Stimulated activated CD4-positive, alpha-beta T cell treated with anti-CD3 and anti-CD28 coated beads, Interleukin-2, amount 100 ng/mL, for 48 hours (primary cell): Measurements from ENCODE around the gene KYAT1.
"Not testable (repeated sequence)": the region's sequence is repeated elsewhere in the genome, so short reads cannot be mapped to it uniquely, and the experiment has no call there.

Experiments used
- DNase-seq, 2 donors: peaks; one replicate each; pipeline ENCODE4 v3.0.0-alpha.2; 2020

KYAT1 gene

DNA sequence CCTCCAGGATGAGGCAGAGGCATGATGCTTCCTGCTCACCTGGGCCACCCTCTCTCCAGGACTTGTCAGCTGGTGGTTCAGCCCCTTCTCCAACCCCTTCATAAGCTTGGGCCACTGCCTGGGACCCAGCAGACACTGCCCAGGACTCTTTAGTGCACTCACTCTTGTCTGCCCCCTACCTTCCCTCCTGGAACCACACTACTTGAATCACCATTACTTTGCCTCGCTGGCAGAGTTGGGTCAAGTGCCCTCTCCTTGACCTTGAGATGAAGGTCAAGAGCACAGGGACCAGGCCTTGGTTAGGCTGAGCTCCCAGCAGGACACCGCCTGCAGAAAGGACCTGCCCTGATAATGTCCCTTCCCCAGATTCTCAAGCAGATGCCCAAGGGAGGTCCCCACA, 71.9 kb downstream of the KYAT1 start:
- no peak for DNase-seq

DNA sequence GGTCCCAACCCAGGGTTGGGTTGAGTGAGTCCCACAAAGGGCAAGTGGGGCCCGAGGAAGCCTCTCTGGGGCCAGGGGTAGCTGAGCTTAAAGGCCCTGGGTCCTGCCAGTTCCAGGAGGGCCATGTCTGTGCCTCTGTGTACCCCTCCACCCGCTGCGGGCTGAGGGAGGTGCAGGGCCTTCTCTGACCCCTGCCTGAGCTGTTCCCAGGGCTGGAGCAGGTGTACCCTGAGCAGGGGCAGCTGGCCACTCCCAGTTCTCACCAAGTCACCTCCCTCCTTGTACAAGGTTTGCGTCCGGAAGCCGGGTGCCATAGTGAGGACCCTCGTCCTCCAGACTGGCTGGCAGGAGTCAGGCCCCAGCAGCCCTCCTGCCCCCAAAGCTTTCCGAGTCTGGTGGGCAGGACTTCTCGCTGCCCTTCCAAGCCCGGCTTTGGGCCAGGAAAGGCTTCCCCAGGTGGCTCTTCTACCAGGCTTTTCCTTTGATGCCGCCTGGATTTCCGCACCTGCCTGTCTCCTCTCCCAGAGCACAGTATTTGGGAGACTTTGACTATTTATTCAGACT, 72.6 kb downstream of the KYAT1 start:
- no peak for DNase-seq

DNA sequence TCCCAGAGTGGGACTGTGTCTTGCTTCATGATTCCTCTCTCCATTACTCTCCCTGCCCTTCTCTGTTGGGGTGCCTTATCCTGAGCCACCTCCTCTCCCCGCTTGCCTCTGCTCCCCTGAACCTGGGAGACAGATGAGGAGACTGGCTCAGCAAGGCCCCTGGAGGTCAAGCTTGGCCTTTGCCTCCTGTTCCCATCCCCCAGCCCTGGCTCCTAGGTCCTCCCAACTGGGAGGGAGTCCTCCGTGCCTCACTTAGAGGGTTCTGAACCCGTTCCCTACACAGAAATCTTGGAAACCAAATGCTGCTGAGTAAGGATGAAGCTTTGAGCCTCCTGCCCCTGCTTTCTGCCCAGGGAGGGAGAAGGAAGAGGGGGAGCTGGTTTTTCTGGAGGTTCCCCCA, 73.2 kb downstream of the KYAT1 start:
- DNase-seq: no peak

DNA sequence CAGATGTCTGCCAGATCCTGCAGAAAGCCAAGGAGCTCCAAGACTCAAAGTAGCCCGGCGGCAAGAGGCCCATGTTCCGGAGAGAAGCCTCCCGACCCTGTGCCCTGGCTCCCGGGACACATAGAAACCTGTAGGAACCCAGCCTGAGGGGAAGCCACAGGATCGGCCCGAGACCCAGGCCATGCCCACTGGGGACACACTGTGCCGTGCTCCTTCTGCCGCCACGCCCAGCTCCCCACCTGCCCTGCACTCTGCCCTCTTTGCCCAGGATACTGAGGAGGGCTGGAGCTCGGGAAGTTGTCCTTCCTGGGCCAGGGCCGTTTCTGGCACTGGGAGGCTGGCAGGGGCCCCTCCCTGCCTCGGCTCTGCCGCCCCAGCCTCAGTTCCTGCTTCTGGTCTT, 73.9 kb downstream of the KYAT1 start:
- no peak for DNase-seq

DNA sequence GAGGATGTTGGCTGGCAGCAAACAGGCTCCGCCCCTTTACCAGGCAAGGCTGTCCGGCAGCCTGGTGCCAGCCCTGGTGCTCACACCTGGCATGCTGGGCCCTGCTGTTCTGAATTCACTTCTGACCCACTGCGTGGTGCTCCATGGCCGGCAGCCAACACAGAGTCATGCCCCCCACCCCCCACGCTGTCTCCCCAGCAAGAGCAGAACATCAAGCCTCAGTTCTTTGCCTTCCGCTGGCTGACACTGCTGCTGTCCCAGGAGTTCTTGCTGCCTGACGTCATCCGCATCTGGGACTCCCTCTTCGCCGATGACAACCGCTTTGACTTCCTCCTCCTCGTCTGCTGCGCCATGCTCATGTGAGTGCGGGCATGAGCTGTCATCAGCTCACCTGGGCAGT, 76.1 kb downstream of the KYAT1 start:
- no peak for DNase-seq

DNA sequence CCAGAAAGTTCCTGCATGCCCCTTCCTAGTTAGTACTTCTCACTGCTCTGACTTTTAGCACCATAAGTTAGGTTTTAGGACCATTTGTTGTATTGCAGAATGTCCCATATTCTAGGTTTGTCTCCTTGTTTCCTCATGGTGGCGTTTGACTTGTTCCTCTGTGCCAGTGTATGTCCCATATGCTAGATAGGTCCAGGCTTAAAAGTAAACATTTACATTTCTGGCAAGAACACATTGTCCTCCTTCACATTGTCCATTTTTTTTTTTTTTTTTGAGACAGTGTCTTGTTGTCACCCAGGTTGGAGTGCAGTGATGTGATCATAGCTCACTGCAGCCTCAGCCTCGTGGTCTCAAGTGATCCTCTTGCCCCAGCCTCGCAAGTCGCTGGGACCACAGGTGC, 79.3 kb downstream of the KYAT1 start:
- no peak for DNase-seq

DNA sequence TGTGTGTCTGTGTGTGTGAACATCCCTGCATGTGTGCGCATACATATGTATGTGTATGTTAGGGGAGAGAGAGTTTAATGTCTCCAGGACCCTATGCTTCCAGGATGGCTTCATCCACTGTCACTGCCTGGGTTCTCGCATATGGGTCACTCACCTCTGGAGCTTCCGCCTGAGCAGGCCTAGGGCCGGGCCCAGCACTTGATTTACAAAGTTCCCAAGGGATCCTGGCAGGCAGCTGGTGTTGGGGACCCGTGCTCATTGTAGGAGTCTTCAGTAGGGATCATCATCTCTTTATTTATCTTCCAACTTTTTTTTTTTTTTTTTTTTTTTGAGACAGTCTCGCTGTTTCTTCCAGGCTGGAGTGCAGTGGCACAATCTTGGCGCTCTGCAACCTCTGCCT, 81.7 kb downstream of the KYAT1 start:
- DNase-seq: no peak

DNA sequence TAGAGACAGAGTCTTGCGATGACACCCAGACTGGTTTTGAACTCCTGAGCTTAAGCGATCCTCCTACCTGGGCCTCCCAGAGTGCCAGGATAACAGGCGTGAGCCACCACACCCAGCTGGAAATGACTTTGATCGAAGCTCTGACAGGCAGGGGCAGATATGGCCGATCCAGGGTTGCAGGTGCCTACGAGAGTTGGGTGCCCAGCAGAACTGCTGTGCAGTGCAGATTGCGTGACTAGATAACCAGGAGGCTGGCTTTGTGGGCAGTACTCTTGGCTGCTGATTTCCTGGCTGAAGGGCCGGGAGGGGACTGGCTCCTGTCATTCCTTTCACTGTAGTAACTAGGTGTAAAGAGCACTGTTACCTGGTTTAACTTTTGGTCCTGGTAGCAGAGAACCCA, 82.9 kb downstream of the KYAT1 start:
- no peak for DNase-seq

DNA sequence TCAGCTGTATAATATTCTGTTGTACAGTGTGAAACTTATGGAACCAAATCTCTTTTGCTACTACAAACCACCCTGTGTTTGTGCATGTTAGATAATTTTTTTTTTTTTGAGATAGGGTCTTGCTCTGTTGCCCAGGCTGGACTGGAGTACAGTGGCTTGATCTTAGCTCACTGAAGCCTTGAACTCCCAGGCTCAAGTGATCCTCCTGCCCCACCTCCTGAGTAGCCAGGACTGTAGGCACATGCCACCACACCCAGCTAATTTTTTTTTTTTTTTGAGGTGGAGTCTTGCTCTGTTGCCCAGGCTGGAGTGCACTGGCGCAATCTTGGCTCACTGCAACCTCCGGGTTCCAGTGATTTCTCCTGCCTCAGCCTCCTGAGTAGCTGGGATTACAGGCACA, 86.8 kb downstream of the KYAT1 start:
- not testable (repeated sequence) for DNase-seq

DNA sequence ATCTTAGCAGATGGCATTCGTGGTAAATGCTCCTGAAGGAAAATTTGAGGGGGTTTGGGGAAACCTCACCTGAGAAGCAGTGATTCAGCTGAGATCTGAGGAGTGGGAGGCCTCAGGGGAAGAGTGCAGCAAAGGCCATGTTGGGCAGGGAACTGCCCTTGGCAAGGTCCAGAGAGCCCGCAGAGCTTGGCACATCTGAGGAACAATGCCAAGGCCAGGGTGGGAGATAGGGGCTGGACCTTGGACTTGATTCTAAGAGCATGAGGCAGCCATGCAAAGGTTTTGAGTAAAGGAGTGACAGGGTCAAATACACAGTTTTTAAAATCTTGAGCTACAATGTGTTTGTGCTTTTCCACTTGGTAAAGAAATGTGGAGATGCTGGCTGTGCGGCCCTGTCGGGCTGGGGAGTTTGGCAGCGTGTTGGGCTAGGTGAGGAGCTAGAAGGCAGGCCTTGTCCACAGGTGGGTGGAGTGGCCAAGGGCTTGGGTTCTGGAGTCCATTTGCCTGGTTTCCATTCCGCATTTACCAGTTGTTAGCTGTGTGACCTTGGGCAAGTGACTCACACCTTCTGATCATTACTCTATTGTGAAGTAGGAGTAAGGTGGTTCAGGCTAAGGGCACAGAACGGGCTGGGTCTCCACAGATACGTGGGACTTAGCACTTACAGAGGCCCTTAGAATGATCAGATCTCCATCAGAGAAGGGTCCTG, 88.6 kb downstream of the KYAT1 start:
- DNase-seq: no peak

DNA sequence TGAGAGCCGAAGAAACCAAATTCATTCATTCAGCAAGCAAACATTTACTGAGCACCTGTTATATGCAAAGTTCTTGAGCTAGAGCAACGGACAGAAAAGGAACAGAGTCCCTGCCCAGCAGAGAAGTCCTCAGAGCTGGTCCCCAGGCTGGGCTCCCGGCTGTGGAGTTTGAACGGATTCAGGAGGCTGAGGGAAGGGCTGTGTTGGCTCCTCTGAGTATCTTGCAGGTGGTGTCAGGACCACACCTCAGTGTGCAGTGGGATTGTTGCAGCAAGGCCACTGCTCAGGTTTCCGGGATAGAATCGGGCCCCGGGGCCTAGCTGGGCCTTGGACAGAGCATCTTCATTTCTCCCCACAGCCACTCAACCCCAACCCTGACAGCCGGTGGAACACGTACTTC, 89.6 kb downstream of the KYAT1 start:
- DNase-seq: no peak

DNA sequence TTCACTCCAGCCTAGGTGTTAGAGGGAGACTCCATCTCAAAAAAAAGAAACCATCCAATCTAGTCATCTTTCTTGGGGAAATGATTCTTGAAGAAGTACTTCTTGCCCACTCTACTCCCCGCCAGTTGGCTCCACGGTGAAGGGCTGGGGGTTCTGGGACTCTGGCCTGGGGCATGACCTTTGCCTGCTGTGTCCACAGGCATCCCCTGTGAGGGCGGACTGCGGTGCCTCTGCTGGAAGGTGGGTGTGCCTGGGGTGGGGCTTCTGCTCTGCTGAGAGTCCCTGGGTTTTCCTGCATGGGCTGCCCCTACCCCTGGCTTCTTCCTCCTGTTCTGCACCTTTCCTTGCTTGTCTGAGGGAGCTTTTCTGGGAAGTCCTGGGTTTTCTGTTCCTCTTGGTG, 91.2 kb downstream of the KYAT1 start:
- DNase-seq: no peak

DNA sequence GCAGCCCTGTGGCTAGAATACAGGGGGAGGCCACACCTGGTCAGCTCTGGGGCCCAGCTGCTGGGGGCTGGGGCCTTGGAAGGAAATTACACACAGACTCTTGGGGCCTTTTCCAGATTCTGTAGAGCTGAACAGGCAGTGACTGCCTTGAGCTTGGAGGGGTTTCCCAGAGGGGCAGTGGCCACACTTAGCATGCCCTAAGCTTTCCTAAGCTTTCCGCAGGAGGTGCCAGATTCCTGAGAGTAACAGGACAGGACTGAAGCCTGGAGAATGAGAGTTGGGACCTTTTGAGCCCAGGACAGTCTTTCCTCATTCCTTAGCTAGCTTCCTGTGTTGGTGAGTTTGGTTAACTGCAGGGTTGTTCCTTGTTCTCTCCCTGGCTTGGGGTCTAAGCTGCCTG, 93.3 kb downstream of the KYAT1 start:
- DNase-seq: no peak

DNA sequence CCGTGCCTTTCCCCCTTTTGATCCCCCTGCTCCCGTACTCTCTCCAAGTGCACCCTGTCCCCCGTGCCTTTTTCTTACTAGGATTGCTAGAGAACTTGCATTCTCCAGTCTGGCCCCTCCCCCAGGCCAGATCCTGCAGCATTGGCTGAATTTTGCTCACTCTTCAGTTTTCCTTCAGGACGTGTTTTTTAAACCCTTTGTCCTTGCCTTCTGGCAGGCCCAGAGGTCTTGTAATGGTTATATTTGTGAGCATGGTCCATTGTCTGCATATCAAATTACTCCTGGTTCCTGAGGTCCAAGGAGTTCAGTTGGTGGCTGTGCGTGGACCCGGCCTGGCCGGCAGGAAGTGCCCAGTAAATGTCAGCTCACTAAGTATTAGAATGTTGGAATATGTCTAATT, 94.1 kb downstream of the KYAT1 start:
- no peak for DNase-seq

DNA sequence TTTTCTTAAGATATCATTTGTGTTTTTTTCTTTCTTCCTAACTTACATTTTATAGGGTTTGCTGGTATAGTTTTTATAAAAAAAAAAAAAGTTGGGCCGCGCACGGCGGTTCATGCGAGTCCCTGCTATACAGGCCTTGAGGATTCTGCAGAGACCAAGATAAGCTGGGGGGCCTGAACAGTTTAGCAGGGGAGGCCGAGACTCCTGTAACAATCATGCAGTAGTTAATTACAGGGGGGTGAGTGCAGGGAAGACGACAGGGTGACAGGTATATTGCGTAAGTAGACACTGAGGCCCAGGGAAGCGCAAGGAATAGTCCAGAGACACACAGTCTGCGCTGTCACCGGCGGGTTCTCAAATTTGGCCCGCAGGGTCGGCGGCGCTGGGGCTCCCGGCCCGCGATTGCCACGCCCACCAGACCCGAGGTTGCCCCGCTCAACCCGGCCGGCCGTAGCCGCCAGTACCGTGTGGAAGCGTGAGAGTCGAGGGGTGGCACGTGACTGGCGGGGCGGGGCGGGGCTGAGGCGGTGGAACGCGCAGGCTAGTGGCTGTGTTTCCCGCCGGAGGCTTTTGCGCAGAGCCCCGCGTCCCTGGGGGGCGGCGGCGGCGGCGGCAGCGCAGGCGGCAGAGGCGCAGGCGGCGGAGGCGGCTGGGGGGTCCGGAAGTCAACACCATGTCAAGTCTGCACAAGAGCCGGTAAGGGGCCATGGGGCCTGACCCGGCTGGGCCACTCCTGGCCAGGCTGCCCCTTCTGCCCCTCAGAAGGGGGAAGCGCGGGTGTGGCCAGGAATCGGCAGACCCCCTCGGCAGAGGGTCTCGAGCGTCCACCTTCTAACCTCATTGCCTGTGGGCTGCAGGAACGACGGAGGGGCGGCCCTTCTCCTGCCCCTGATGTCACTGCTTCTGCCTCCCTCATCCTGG, 94.8 kb downstream of the KYAT1 start, which contains the start of gene TBC1D13:
TSS of gene TBC1D13 (plus strand) at position 573 of the 921 bp plus-strand sequence. CDS start at position 674, 101 bp downstream.
- DNase-seq: peak; percentile 85 to 89

DNA sequence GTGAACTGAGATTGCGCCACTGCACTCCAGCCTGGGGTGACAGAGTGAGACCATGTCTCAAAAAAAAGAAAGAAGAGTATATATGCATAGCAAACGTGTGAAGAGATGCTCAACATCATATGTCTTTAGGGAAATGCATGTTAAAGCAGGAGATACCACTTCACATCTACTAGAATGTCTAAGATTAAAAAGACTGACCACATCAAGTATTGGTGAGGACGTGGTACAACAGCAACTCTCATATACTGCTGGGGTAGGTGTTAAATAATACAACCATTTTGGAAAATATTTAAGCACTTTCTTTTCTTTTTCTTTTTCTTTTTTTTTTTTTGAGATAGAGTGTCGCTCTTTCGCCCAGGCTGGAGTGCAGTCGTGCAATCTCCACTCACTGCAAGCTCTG, 96.3 kb downstream of the KYAT1 start:
- no peak for DNase-seq
